HepG2 (cell line): ENCODE data around the gene ENAH. TPM values are rescaled to one million over a fixed set of nuclear protein-coding genes. Genes with fewer than 3 reads are reported as not detected.

Experiments used
- CHD2 ChIP-seq: IDR thresholded peaks from 2 replicates; pipeline ENCODE4 v1.6.1; 2011; ENCODE audit warnings: low read depth, low read length, improper control_type of control experiment
- HMGA1 ChIP-seq: sonication (generic); formaldehyde crosslinking; conservative IDR thresholded peaks from 2 replicates; pipeline ENCODE4 v1.4.0; 2020; ENCODE audit warnings: missing genetic modification reagents
- HNF1B ChIP-seq: sonication (generic); formaldehyde crosslinking; IDR thresholded peaks from 2 replicates; pipeline ENCODE4 v1.5.1; 2020; ENCODE audit warnings: mild to moderate bottlenecking, moderate library complexity, missing genetic modification reagents
- IRX3 ChIP-seq: sonication (generic); formaldehyde crosslinking; IDR thresholded peaks from 2 replicates; pipeline ENCODE4 v1.8.1; 2023; ENCODE audit warnings: mild to moderate bottlenecking, low read depth, missing genetic modification reagents, borderline replicate concordance
- KDM3A ChIP-seq: IDR thresholded peaks from 2 replicates; pipeline ENCODE4 v1.6.1; 2018; ENCODE audit warnings: low read depth, missing compliant biosample characterization
- KIAA2018 ChIP-seq: sonication (generic); formaldehyde crosslinking; IDR thresholded peaks from 2 replicates; pipeline ENCODE4 v1.5.0; 2020; ENCODE audit warnings: mild to moderate bottlenecking, missing genetic modification reagents, borderline replicate concordance
- MAFF ChIP-seq: IDR thresholded peaks from 2 replicates; pipeline ENCODE4 v1.6.1; 2011; ENCODE audit warnings: low read depth, low read length, improper control_type of control experiment
- MAZ ChIP-seq, 2 experiments: sonication (generic) in 1 of 2; formaldehyde crosslinking in 1 of 2; IDR thresholded peaks; 2 replicates each; pipeline versions ENCODE4 v1.5.0 to v1.6.1; 2012 to 2020; ENCODE audit warnings: low read depth in 2 of 2, mild to moderate bottlenecking in 2 of 2, borderline replicate concordance in 1 of 2, improper control_type of control experiment in 1 of 2, low read length in 1 of 2, missing genetic modification reagents in 1 of 2, moderate library complexity in 1 of 2
- SNAI1 ChIP-seq: sonication (generic); formaldehyde crosslinking; IDR thresholded peaks from 2 replicates; pipeline ENCODE4 v1.5.0; 2020; ENCODE audit warnings: mild to moderate bottlenecking, missing genetic modification reagents, borderline replicate concordance
- TARDBP ChIP-seq: sonication (generic); formaldehyde crosslinking; IDR thresholded peaks from 2 replicates; pipeline ENCODE4 v1.8.0; 2022; ENCODE audit warnings: mild to moderate bottlenecking, missing genetic modification reagents
- ZBTB21 ChIP-seq: sonication (generic); formaldehyde crosslinking; IDR thresholded peaks from 2 replicates; pipeline ENCODE4 v1.4.0; 2020; ENCODE audit warnings: missing genetic modification reagents
- ZNF263 ChIP-seq: sonication (generic); formaldehyde crosslinking; IDR thresholded peaks from 2 replicates; pipeline ENCODE4 v1.4.0; 2020; ENCODE audit warnings: missing genetic modification reagents
- ZNF296 ChIP-seq: sonication (generic); formaldehyde crosslinking; conservative IDR thresholded peaks from 2 replicates; pipeline ENCODE4 v1.5.0; 2020; ENCODE audit warnings: mild to moderate bottlenecking, missing genetic modification reagents
- ZNF703 ChIP-seq: sonication (generic); formaldehyde crosslinking; IDR thresholded peaks from 2 replicates; pipeline ENCODE4 v1.5.1; 2020; ENCODE audit warnings: missing genetic modification reagents, mild to moderate bottlenecking, moderate library complexity, borderline replicate concordance
- polyA plus RNA-seq, 8 experiments: library from polyadenylated mRNA; depleted of rRNA in 3 of 8; stranded (reverse) in 7 of 8; unstranded in 1 of 8; fragments of >200 nt; fragmentation: Illumina TruSeq in 4 of 8; extraction: Trizol in 4 of 8; gene quantifications; 2 replicates each; pipeline versions ENCODE4 v1.2.1 to v1.2.3, GENCODE V29; 2011 to 2016; ENCODE audit warnings: low read depth in 4 of 8, missing spikeins in 1 of 8, mixed read lengths in 1 of 8; ENCODE audit not compliant: insufficient read depth in 1 of 8
- total RNA-seq, 5 experiments: library from RNA; depleted of rRNA; stranded (reverse); fragments of >200 nt; fragmentation: Illumina TruSeq; extraction: Trizol; gene quantifications; 2 replicates each; pipeline ENCODE4 v1.2.3, GENCODE V29; 2016; ENCODE audit warnings: low read depth in 1 of 5

Gene ENAH
- total and polyA plus RNA-seq, 2 of the 13 experiments (the other 11 are each of a cell fraction or from before 2014, with no cell fraction given) = 22.1 to 58.3 TPM

DNA sequence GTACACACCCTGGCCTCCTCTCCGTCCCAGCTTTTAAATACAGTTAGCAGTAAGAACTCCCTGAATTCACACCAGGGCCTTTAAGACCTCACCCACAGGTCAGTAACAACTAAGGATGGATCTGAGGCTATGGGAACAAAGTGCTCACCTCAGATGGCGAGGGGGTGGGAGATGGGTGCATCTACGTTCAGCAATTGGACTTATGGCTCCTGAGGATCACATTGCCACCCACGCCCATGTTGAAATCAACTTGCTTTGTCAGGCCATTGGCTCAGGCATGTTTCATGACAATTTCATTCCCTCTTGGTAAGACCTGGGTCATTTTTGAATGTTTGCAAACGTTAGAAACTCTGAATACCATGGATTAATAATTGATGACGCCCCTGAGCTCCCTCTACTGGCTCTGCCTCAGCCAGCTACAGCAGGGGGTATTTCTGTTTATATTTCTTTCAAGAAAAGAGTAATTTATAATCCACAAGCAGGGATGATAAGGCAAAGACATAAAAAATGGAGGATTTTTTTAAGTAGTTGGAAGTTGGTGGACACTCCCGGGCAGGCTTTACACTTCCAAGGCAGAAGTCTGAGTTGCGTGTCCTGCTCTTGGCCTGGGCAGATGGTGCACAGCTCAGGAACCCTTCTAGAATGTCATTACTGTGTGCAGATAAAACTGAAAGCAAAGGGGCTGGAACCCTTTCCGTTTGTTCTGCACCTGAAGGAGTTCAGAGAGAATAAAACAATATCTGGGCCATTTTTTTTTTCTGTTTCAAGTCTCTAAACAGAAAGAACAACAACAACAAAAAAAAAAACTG, 211.4 kb downstream of the ENAH start (continued):
- TF ChIP-seq HNF1B (CRISPR knock-in tag) = peak; percentile 84; the same call in 1 of the 2 replicates
- no peak for TF ChIP-seq ZBTB21 (CRISPR knock-in tag)
- TF ChIP-seq MAFF = no peak
- TF ChIP-seq HMGA1 = no peak
- TF ChIP-seq MAZ (IDR thresholded peaks at IDR 0.05; ENCODE audit: borderline replicate concordance, low read depth, low read length) = no peak
- TF ChIP-seq MAZ (CRISPR knock-in tag; IDR thresholded peaks at IDR 0.05; ENCODE audit: low read depth) = peak; percentile 68; the same call in 1 of the 2 replicates
- TF ChIP-seq ZNF296 = no peak
- TF ChIP-seq CHD2 = no peak
- TF ChIP-seq KIAA2018 (CRISPR knock-in tag) = no peak
- TF ChIP-seq ZNF703 (CRISPR knock-in tag) = no peak
- TF ChIP-seq KDM3A (CRISPR knock-in tag) = 0 out of 2 replicates have a peak, but pooled peaks have one; percentile 34
- no peak for TF ChIP-seq SNAI1 (CRISPR knock-in tag)
- TF ChIP-seq IRX3 (CRISPR knock-in tag) = no peak
- TF ChIP-seq TARDBP (CRISPR knock-in tag) = no peak
- no peak for TF ChIP-seq ZNF263 (CRISPR knock-in tag)
